GM21360 (cell line): Measurements from ENCODE around the gene CEP83.
A peak's percentile ranks its signal among the peaks of the same experiment; 100 is the strongest.
"Not testable (repeated sequence)": the region's sequence is repeated elsewhere in the genome, so short reads cannot be mapped to it uniquely, and the experiment has no call there.

Experiments used
- ATAC-seq: cut with Tn5 transposase; IDR thresholded peaks from one replicate; pipeline ENCODE4 v1.9.1; 2021; ENCODE audit warnings: mild to moderate bottlenecking, moderate library complexity; ENCODE audit not compliant: unreplicated experiment

CEP83 gene

DNA sequence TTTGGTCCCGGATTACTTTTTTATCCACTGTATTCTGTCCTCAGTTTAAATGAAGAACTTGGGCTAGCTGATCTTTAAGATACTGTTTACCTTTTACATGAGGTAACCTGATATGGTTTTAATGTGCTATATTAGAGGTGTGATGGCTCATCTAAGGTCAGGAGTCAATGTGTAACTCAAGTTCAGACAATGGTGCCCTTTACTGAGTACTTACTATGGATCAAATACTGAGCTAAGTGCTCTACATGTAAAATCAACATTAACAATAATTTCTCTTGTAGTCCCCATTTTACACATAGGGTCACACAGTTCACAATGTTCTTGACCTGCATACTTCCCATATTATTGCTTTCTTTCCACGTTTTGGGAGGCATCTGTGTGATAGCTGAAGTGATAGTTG, 79.2 kb downstream of the CEP83 start:
- no peak for ATAC-seq

DNA sequence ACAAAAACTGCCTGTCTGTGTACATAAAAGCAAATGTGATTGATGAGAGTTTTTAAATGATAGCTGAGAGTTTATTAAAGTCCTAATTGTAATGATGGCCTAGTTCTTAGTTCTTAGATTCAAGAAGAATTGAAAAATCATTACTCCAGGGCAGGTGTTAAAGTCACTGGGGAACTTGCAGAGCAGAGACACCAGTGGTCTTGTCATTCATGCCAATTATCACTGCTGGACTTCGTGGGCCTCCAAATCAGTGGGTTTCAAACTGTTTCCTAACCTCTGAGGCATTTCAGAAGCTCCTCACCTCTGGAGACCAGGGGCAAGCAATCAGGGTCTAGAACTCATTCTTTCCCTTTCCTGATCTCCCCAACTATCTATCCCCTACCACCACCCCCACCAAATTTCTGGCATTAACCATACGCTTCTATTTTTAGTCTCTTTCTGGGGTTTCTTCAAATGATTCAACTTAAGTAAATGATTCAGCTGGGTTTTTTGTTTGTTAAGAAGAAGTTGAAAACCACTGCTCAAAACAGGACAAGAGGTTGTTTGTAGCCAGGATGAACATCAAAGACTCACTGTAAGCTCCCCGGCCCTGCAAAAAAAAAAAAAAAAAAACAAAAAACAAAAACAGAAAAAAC, 80.1 kb downstream of the CEP83 start:
- ATAC-seq = no peak

- ATAC-seq = no peak
Measured at GRCh38 chr12:94377599-94377998, 82.1 kb downstream of the CEP83 start.

GRCh38 chr12:94374124-94374523, 85.5 kb downstream of the CEP83 start:
- ATAC-seq = no peak

GRCh38 chr12:94372461-94372860, 87.2 kb downstream of the CEP83 start:
- ATAC-seq = peak; percentile 64

GRCh38 chr12:94362653-94363052, 97.0 kb downstream of the CEP83 start:
- no peak for ATAC-seq

- no peak for ATAC-seq
Measured at GRCh38 chr12:94359761-94360160, 99.9 kb downstream of the CEP83 start.

DNA sequence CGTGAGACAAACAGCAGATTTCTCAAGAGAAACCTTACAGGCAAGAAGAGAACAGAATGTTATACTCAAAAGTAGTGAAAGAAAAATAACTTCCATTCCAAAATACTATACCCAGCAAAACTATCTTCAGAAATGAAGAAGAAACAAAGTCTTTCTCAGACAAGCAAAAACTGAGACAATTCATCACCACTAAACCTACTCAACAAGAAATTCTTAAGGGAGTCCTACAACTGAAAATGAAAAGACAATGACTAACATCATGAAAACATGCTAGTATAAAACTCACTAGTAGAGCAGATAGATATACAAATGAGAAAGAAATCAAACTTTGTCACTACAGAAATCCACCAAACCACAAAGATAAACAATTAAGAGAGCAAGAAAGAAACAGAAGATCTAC, 106.5 kb downstream of the CEP83 start:
- no peak for ATAC-seq

GRCh38 chr12:94340573-94340972, 119.1 kb downstream of the CEP83 start:
- no peak for ATAC-seq

- ATAC-seq = no peak
Measured at GRCh38 chr12:94338006-94338794, 121.5 kb downstream of the CEP83 start.

DNA sequence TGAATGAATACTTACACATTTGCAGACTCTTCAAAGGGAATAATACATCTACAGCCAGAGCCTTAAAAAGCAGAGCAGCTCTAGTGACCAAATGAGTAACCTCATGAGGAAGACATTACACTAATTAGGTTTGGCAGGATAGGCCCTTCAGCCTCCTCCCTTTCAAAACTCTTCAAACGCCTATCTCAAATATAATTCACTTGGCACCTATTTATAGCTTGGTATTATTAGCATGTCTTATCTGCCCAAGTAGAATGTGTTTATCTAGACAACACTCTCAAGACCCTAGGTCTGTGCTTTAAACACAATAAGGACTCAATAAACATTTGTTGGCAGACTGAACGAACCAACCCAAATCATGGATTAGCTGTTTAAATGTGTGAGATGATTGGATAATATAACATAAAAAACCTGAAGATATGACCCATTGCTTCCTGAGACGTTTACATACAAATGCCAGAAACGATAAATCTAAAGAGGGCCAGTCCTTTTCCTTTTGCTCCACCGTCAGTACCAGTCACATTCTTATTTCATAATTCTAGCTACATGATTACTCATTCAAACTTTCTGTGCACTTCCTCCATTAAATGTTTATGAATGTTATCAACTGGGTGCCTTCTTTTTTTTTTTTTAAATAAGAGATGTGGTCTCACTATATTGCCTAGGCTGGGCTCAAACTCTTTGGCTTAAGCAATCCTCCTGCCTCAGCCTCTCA, 123.3 kb downstream of the CEP83 start:
- no peak for ATAC-seq

DNA sequence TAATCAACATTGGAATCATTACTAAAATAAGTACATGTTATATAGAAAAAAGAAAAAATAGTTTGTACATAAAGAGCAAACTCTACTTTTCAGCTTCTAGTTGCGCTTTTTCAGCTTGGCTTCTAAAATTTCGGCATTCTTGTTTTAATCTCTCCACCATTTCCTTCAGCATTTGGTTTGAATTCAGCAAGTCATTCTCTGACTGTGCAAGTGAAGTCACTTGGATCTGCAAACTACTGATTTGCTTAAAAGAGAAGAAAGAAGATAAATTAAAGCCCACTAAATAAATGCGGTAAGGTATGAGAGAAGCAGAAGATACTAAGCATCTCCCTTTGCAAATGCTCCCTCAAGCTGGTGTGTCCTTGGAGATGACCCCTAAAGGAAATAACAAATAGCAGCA, 126.3 kb downstream of the CEP83 start:
- no peak for ATAC-seq

GRCh38 chr12:94329366-94329765, 130.3 kb downstream of the CEP83 start:
- no peak for ATAC-seq

DNA sequence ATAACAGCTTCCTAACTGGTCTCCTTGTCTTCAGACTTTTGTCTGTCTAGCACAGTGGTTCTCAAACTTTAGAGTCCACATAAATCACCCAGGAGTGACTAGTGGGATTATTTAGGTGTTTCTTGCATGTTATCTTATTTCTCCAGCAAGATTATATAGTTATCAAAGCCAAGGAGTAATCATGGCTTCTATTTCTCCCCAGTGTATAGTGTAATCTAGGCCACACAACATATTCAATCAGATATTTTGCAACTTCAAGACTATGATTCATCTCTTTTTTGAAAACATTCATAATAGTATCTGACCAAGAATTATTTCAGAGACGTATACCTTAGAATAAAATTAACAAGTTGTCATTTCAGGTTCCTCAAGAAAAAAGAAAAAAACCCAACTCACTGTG, 131.9 kb downstream of the CEP83 start:
- ATAC-seq = no peak

DNA sequence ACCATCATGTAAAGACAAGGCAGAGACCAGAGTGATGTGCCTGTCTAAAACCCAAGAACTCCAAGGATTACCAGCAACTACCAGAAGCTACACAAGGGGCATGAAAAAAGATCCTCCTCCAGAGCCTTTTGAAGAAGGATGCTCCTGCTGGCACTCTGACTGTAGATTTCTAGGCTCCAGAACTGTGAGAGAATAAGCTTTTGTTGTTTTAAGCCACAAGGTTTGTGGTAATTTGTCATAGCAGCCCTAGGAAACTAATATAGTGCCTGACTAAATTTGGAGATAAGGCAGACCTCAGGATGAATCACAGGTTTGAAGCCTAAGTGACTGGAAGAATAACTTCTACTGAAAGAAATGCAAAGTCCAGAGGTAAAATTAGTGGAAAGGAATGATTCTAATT, 132.9 kb downstream of the CEP83 start:
- no peak for ATAC-seq

- ATAC-seq = no peak
Measured at GRCh38 chr12:94326234-94326633, 133.4 kb downstream of the CEP83 start.

DNA sequence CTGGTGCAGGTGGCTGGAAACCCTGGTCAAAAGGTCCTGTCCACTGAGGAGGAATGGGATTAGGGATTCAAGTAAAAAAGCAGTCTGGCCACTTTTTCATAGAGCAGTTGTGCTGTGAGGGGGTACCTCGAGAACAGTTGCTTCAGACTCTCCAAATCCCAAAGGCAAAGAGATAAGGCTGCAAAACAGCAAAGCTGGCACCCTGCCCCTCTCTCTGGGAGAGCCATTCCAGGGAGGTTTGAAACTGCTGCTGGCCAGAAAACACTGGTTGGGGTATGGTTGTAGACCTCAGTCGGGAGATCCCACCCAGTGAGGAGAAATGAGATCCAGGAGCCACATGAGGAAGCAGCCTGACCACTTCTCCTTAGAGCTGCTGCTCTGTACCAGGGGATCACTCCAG, 137.3 kb downstream of the CEP83 start:
- no peak for ATAC-seq

DNA sequence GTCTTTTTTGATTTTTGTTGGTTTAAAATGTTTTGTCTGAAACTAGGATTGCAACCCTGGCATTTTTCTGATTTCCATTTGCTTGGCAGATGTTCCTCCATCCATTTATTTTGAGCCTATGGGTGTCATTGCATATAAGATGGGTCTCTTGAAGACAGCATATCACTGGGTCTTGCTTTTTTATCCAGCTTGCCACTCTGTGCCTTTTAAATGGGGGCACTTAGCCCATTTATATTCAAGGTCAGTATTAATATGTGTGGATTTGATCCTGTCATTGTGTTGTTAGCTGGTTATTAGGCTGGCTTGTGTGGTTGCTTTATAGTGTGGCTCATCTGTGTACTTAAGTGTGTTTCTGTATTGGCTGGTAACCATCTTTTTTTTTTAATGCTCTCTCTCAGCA, 139.6 kb downstream of the CEP83 start:
- no peak for ATAC-seq

DNA sequence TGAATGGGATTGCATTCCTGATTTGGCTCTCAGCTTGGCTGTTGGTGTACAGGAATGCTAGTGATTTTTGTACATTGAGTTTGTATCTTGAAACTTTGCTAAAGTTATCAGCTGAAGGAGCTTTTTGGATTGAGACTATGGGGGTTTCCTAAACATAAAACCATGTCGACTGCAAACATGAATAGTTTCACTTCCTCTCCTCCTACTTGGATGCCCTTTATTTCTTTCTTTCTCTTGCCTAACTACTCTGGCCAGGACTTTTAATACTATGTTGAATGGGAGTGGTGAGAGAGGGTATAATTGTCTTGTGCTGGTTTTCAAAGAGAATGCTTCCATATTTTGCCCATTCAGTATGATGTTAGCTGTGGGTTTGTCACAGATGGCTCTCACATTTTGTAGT, 141.5 kb downstream of the CEP83 start:
- no peak for ATAC-seq

- not testable (repeated sequence) for ATAC-seq
Measured at GRCh38 chr12:94316600-94316999, 143.1 kb downstream of the CEP83 start.

GRCh38 chr12:94312378-94312777, 147.3 kb downstream of the CEP83 start:
- no peak for ATAC-seq

DNA sequence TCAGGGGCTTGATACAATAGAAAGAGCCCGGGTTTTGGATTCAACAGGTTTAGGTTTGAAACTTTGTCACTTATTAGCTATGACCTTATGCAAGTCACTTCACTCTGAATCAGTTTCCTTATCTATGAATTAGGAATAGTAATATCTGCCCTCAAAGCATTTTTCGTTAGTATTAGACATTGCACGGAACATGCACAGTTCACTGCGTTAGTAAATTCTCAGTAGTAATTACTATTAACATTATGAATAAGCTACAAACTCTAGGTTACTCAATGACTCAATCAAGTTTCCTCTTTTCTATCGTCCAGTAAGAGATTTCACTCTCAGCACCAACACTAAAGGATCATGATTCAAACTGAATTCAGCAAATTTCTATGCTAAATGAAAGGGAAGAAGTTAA, 150.3 kb downstream of the CEP83 start:
- ATAC-seq = peak; percentile 79
